ENCODE data around the gene COL5A1.
"Not testable (repeated sequence)": the region's sequence is repeated elsewhere in the genome, so short reads cannot be mapped to it uniquely, and the experiment has no call there.

Gene COL5A1

GRCh38 chr9:134657666-134658377, 16.2 kb downstream of the COL5A1 start:
- no peak for DNase-seq (ENCODE audit: low spot score)

DNA sequence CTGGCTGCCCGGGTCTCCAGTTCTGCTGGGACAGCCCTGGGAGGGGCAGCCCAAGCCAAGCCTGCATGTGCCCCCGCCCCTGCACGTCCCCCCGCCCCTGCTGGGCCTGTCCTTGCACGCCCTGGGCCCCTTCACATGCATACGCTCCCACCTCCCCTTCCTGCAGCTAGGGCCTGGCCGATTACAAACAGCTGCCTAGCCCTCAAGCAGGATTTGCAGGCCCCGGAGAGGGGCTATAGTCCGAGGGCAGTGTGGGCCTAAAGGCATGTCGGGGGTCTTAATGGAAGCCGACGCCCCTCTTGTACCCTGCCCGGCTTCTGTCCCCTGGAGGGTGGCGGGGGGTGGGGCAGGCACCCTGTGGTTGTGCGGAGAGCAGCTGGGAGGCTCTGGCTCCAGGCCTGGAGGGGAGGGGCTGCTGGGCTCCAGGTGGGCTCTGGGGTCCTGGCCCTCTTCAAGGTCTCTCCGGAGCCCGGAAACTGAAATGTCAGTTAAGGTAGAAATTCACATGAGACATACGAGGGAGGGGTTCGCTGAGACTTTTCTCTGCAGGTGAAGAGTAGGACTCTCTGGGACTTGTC, 16.9 kb downstream of the COL5A1 start:
- DNase-seq (ENCODE audit: low spot score): no peak

- no peak for DNase-seq (ENCODE audit: low spot score)
Observed at GRCh38 chr9:134659688-134660131, 18.1 kb downstream of the COL5A1 start.

DNA sequence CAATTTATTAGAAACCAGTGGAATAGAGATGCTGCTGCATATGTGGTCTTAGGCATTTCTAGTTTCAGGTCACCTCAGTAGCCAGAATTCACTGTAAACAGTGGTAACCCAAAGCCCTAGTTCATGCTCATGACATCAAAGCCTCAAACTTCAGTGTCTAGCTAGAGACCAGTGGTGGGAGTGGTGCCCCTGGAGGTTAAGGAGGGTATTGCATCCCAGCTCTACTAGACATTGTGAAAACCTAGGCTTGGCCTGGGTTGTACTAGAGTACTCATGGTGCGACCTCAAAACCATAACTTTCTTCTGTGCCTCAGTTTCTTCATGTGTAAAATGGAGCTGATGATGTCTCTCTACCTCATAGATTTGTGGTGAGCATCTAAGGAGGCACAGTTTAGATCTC, 18.8 kb downstream of the COL5A1 start:
- DNase-seq (ENCODE audit: low spot score): no peak

DNA sequence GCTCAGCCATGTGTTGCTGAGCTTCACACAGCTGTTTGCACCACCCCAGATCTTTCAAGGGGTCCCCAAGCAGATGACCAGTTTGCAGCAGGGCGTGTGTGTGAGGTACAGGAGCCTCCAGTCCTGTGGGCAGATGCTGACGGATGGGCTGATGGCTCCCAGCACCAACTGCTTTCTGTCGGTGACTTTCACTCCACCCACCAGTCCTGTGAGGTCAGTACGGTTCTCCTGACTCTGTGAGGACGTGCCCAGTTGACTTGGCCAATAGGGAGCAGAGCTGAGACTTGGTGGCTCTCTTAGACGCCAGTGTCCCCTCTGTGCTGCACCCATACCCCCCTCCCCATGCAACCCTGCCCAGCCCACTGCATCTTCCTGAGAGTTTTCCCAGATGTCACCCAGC, 19.7 kb downstream of the COL5A1 start:
- DNase-seq (ENCODE audit: low spot score): no peak

GRCh38 chr9:134661791-134662142, 20.2 kb downstream of the COL5A1 start:
- DNase-seq (ENCODE audit: low spot score): no peak

DNA sequence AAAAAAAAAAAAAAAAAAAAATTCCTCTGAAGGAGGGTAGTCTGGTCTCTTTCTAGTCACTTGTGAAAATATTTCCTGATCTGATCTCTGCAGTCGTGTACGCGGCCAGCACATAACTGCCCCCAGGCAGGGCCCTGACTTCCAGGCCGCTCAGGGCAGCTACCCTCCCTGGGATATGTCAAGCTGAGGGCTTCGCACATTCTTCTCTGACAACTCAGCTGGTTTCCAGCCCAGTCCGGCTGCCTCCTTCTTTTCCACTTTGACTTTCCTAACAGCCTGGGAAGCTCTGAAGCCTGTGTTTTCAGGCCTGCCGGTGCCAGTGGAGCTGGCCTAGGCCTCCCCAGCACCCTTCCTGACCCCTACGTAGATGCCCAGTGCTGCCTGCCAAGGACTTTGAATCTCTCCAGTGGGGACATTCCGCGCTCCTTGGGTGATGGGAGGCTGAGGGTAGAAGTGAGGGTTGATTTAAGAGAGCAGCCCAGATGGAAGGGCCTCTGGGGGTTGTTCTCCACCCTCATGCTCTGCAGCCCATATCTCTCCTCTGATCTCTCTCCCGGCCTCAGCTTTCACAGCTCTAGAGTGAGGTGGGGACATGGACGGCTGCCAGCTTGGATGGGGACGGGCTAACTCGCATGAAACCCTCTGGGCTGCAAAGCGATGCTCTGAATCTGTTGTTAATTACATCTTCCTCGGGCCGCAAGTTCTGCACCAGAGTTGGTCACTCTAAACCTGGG, 20.7 kb downstream of the COL5A1 start:
- DNase-seq (ENCODE audit: low spot score): no peak

DNA sequence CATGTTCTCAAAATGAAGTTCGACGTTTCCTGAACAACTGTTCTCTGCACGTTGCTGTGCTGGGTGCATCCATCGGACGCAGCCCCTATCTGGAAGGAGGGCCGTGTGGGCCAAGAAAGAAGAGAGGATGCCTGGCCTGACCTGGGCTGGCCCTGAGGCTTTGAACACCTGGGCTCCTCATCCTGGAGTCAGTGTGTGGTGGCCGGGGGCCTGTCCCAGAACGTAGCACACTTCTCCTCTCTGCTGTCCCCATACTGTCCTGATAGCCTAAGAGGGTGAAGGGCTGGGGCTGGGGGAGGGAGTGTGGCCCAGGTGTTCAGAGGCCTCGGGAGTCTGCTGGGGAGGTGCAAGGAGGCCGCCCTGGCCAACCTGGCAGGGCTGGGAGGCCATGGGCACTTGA, 21.5 kb downstream of the COL5A1 start:
- no peak for DNase-seq (ENCODE audit: low spot score)

GRCh38 chr9:134663753-134664415, 22.3 kb downstream of the COL5A1 start:
- no peak for DNase-seq (ENCODE audit: low spot score)

- DNase-seq (ENCODE audit: low spot score): no peak
Observed at GRCh38 chr9:134664446-134664845, 22.8 kb downstream of the COL5A1 start.

GRCh38 chr9:134666208-134666607, 24.6 kb downstream of the COL5A1 start:
- DNase-seq (ENCODE audit: low spot score): no peak

DNA sequence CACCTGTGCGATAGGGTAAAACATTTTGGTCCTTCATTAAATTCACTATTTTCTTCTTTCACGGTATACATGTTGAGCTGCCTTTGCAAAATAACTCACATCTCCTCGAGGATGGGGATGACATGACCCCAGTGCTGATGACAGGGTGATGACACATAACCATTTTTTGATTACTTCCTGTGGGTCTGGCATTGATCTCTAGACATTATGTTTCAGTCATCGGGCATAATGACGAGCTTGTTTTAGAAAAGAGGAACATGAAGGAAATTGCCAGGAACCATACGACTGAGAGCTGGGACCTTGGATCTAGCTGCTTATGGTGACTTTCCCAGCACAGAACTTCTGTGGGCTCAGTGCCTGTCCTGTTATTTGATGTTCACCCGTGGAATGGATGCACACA, 25.2 kb downstream of the COL5A1 start:
- no peak for DNase-seq (ENCODE audit: low spot score)

DNA sequence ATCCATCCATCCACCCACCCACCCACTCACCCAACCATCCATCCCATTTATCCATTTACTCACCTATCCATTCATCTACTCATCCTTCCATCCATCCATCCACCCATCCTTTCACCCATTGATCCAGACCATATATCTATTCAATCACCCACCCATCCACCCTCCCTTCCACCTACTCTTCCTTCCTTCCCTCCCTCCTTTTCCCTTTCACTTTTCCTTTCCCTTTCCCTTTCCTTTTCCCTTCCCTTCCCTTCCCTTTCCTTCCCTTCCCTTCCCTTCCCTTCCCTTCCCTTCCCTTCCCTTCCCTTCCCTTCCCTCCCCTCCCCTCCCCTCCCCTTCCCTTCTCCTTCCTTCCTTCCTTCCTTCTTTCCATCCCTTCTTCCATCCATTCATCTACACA, 27.4 kb downstream of the COL5A1 start:
- DNase-seq (ENCODE audit: low spot score): not testable (repeated sequence)

GRCh38 chr9:134669399-134669955, 27.9 kb downstream of the COL5A1 start:
- no peak for DNase-seq (ENCODE audit: low spot score)

- DNase-seq (ENCODE audit: low spot score): no peak
Observed at GRCh38 chr9:134670042-134670525, 28.5 kb downstream of the COL5A1 start.

- no peak for DNase-seq (ENCODE audit: low spot score)
Observed at GRCh38 chr9:134670851-134671281, 29.3 kb downstream of the COL5A1 start.

GRCh38 chr9:134671341-134672113, 29.9 kb downstream of the COL5A1 start:
- DNase-seq (ENCODE audit: low spot score): no peak

DNA sequence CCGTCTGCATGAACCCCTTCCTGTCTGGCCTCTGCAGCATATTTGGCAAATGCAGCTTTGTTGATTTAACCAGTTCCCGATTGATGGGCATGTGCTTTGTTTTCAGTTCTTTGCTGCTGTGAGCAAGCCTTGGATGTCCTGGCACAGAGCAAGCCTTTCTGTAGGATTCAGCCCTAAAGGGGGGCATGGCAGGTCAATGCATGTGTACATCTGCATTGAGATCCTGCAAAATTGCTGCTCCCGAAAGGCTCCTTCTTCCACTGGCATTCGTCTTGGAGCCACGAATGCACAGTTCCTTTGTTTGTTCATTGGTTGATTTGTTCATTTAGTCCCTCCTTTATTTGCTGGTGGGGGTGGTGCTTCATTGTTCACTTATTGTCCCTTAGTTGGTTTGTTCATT, 34.8 kb downstream of the COL5A1 start:
- no peak for DNase-seq (ENCODE audit: low spot score)

DNA sequence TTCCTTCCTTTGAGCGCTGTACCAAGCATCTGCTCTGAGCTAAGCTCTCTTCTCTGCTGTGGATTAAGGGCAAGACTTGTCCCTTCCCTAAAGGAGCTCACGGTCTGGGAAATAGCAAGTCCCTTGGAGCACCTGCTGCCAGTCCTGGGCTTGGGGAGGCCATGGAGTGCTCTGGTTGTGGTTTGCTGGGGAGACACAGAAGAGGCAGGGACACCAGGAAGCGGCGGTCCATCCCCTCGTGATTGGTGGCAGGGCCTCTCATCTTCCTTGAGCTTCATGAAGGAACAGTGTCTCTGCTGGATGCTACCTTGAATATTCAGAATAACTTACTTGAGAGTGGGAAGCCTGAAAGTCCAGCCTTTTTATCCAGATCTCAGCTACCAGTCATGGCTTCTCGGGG, 35.3 kb downstream of the COL5A1 start:
- DNase-seq (ENCODE audit: low spot score): no peak

DNA sequence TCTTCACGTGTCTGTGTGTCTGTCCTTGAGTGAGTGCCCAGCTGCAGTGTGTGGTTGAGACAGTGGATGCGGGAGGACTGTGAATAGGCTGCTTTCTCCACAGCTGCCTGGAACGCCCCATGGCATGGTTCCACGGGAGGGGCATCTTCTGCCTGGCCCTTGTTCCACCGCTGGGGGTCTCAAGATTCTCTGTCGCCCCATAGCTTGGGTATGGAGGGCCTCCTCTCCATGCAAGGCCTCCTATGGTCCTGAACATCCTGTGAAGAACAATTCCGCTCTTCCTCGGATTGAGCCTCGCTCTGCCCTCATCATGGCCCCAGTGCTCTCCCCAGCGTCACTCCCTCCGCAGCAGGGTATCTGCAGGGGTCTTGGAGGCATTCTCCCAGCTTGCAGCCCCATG, 36.1 kb downstream of the COL5A1 start:
- no peak for DNase-seq (ENCODE audit: low spot score)

DNA sequence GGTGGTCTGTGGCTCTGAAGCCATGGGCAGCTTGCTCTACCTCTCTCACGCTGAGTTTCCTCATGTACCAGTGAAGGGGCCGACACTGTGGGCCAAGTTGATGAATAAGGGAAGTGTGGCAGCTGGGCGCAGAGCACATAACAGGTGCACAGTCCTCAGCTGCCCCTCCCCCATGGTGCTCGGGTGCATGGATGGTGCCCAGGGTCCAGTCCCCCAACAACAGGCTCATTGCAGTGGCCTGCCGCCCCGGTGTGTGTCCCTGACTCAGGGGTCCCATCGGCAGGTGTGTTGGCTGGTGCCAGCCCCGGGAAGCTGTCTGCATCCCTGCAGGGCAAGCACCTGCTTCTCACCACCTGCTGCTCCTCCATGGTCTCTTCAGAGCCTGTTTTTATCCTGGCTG, 36.6 kb downstream of the COL5A1 start:
- DNase-seq (ENCODE audit: low spot score): no peak

All from globus pallidus (tissue), 1 donor.